H1 (cell line): ENCODE results near the gene ASXL2. TPM values are rescaled to one million over a fixed set of nuclear protein-coding genes. Genes with fewer than 3 reads are reported as not detected.

Experiments
- CTCF ChIA-PET: fragments of 300-600 bp; sonication (Branson Sonifier 250); formaldehyde crosslinking; loops from one replicate; lab custom pipeline; 2021; ENCODE audit not compliant: partially characterized antibody; lab: Charles Lee
- POLR2A ChIA-PET: fragments of 300-600 bp; sonication (Branson Sonifier 250); formaldehyde crosslinking; loops from one replicate; lab custom pipeline; 2021; ENCODE audit warnings: inconsistent platforms; ENCODE audit not compliant: partially characterized antibody; lab: Charles Lee
- DNase-seq, 2 experiments: peaks; one replicate each; pipeline versions ENCODE4 v3.0.0 to v3.0.0-alpha.2; 2010 to 2022; ENCODE audit warnings: low spot score in 2 of 2, low read depth in 1 of 2, mixed read lengths in 1 of 2
- FAIRE-seq: peaks from 2 replicates; lab custom pipeline; 2011; peaks lifted over from hg19 to GRCh38; lab: Jason Lieb, UNC
- H2AFZ ChIP-seq: 2 replicates; pipeline ENCODE4 v1.8.1; 2012; ENCODE audit warnings: low read length, inconsistent platforms
- H2AK5ac ChIP-seq: 2 replicates; pipeline ENCODE4 v1.6.1; 2013; ENCODE audit warnings: low read depth, low read length
- H2BK120ac ChIP-seq: replicated peaks from 2 replicates; pipeline ENCODE3; 2013; ENCODE audit warnings: low read depth, low read length, inconsistent platforms
- H2BK12ac ChIP-seq: 2 replicates; pipeline ENCODE4 v1.6.1; 2013; ENCODE audit warnings: low read depth, low read length
- H2BK15ac ChIP-seq: 2 replicates; pipeline ENCODE4 v1.6.1; 2013; ENCODE audit warnings: low read length
- H2BK20ac ChIP-seq: 2 replicates; pipeline ENCODE4 v1.6.1; 2013; ENCODE audit warnings: low read length
- H2BK5ac ChIP-seq: 2 replicates; pipeline ENCODE4 v1.6.1; 2013; ENCODE audit warnings: low read depth, low read length
- H3K14ac ChIP-seq: 2 replicates; pipeline ENCODE4 v1.6.1; 2013; ENCODE audit warnings: inconsistent platforms; ENCODE audit not compliant: insufficient read length
- H3K18ac ChIP-seq: 2 replicates; pipeline ENCODE4 v1.6.1; 2013; ENCODE audit warnings: low read length; ENCODE audit errors: extremely low read depth
- H3K23ac ChIP-seq: 2 replicates; pipeline ENCODE4 v1.6.1; 2013; ENCODE audit warnings: inconsistent platforms; ENCODE audit not compliant: insufficient read length
- H3K23me2 ChIP-seq: 2 replicates; pipeline ENCODE4 v1.6.1; 2013; ENCODE audit warnings: low read depth, low read length
- H3K27ac ChIP-seq: 2 replicates; pipeline ENCODE4 v1.6.1; 2011; ENCODE audit warnings: low read depth, low read length, inconsistent platforms
- H3K27me3 ChIP-seq, 4 experiments: replicated peaks in 1 of 4; 1 replicate in 1 of 4; 2 replicates in 3 of 4; pipeline versions ENCODE4 v1.6.1 to v1.8.1; 2011 to 2013; ENCODE audit warnings: low read length in 3 of 4, mild to moderate bottlenecking in 3 of 4, inconsistent platforms in 2 of 4, mixed read lengths in 2 of 4, moderate library complexity in 1 of 4; ENCODE audit not compliant: control insufficient read depth in 3 of 4, insufficient read depth in 3 of 4; ENCODE audit errors: extremely low read depth in 1 of 4
- H3K36me3 ChIP-seq, 4 experiments: 2 replicates each; pipeline versions ENCODE4 v1.6.1 to v1.8.1; 2011 to 2013; ENCODE audit warnings: mild to moderate bottlenecking in 4 of 4, low read length in 3 of 4, moderate library complexity in 2 of 4, control low read depth in 1 of 4, inconsistent platforms in 1 of 4; ENCODE audit not compliant: insufficient read depth in 4 of 4, control insufficient read depth in 2 of 4
- H3K4ac ChIP-seq: replicated peaks from 2 replicates; pipeline ENCODE3; 2013; ENCODE audit warnings: low read length, low read depth, mixed read lengths, inconsistent platforms; ENCODE audit not compliant: insufficient read length
- H3K4me1 ChIP-seq, 4 experiments: replicated peaks in 1 of 4; 1 replicate in 1 of 4; 2 replicates in 3 of 4; pipeline versions ENCODE4 v1.6.1 to v1.8.1; 2011 to 2013; ENCODE audit warnings: low read length in 3 of 4, inconsistent platforms in 2 of 4, mixed read lengths in 1 of 4; ENCODE audit not compliant: insufficient read depth in 4 of 4, control insufficient read depth in 3 of 4
- H3K4me2 ChIP-seq, 2 experiments: 2 replicates each; pipeline versions ENCODE4 v1.6.1 to v1.8.1; 2011 to 2013; ENCODE audit warnings: low read depth in 2 of 2, low read length in 2 of 2, control low read depth in 1 of 2, inconsistent platforms in 1 of 2, mild to moderate bottlenecking in 1 of 2; ENCODE audit not compliant: insufficient read depth in 1 of 2
- H3K4me3 ChIP-seq, 4 experiments: fragments of 200-600, 300-600 bp in 1 of 4; sonication (generic), shearing (Covaris generic), sonication (Bioruptor Twin) in 1 of 4; 2 replicates each; pipeline versions ENCODE4 v1.5.1 to v1.8.1; 2011 to 2016; ENCODE audit warnings: low read length in 4 of 4, low read depth in 3 of 4, control low read depth in 2 of 4, inconsistent platforms in 2 of 4, mild to moderate bottlenecking in 2 of 4, mixed read lengths in 1 of 4, moderate library complexity in 1 of 4; ENCODE audit not compliant: insufficient read depth in 2 of 4; ENCODE audit errors: extremely low read depth in 1 of 4
- H3K56ac ChIP-seq: replicated peaks from 2 replicates; pipeline ENCODE3; 2013; ENCODE audit warnings: low read depth, mild to moderate bottlenecking, mixed read lengths, low read length, inconsistent platforms; ENCODE audit not compliant: insufficient read length
- H3K79me1 ChIP-seq: 2 replicates; pipeline ENCODE4 v1.6.1; 2013; ENCODE audit warnings: low read depth, low read length, control low read depth
- H3K79me2 ChIP-seq, 2 experiments: 2 replicates each; pipeline versions ENCODE4 v1.6.1 to v1.8.1; 2012 to 2013; ENCODE audit warnings: low read length in 2 of 2, mild to moderate bottlenecking in 2 of 2, inconsistent platforms in 1 of 2; ENCODE audit not compliant: insufficient read depth in 2 of 2, control insufficient read depth in 1 of 2
- H3K9ac ChIP-seq, 4 experiments: replicated peaks in 1 of 4; 1 replicate in 1 of 4; 2 replicates in 3 of 4; pipeline versions ENCODE4 v1.6.1 to v1.8.1; 2011 to 2013; ENCODE audit warnings: low read depth in 3 of 4, low read length in 3 of 4, control low read depth in 2 of 4, mild to moderate bottlenecking in 2 of 4, moderate library complexity in 2 of 4, inconsistent platforms in 1 of 4; ENCODE audit errors: extremely low read depth in 1 of 4
- H3K9me3 ChIP-seq, 2 experiments: 2 replicates each; pipeline versions ENCODE4 v1.6.1 to v1.8.1; 2012 to 2013; ENCODE audit warnings: mild to moderate bottlenecking in 2 of 2, moderate library complexity in 2 of 2, control low read depth in 1 of 2, inconsistent platforms in 1 of 2, low read depth in 1 of 2, low read length in 1 of 2, mixed read lengths in 1 of 2; ENCODE audit not compliant: insufficient read depth in 2 of 2
- H4K20me1 ChIP-seq, 2 experiments: replicated peaks in 1 of 2; 2 replicates each; pipeline versions ENCODE3 to v1.8.1; 2011 to 2013; ENCODE audit warnings: inconsistent platforms in 2 of 2, low read length in 2 of 2, mild to moderate bottlenecking in 1 of 2; ENCODE audit not compliant: insufficient read depth in 2 of 2, control insufficient read depth in 1 of 2
- H4K5ac ChIP-seq: 2 replicates; pipeline ENCODE4 v1.6.1; 2013; ENCODE audit warnings: low read length, low read depth, mixed read lengths, inconsistent platforms; ENCODE audit not compliant: insufficient read length
- H4K8ac ChIP-seq: 2 replicates; pipeline ENCODE4 v1.8.0; 2013; ENCODE audit warnings: mild to moderate bottlenecking, moderate library complexity, low read length, inconsistent platforms; ENCODE audit not compliant: insufficient read depth; ENCODE audit errors: extremely low read depth
- H4K91ac ChIP-seq: replicated peaks from 2 replicates; pipeline ENCODE3; 2013; ENCODE audit warnings: low read length, mixed read lengths, inconsistent platforms; ENCODE audit not compliant: insufficient read length
- HDAC2 ChIP-seq, 2 experiments: fragments of 300-600 bp in 1 of 2; sonication (generic) in 1 of 2; IDR thresholded peaks; 2 replicates each; pipeline ENCODE4 v1.6.1; 2011 to 2012; ENCODE audit warnings: low read depth in 2 of 2, low read length in 2 of 2, mild to moderate bottlenecking in 2 of 2, moderate library complexity in 2 of 2, borderline replicate concordance in 1 of 2, inconsistent platforms in 1 of 2
- WGBS, 2 experiments: shearing (Covaris generic) in 1 of 2; methylation state at CpG; one replicate each; pipeline versions ENCODE4 v1.1.6 to v1.1.7; 2013 to 2015; ENCODE audit warnings: low lambda C conversion rate in 2 of 2, mixed read lengths in 2 of 2, inconsistent platforms in 1 of 2, low coverage in 1 of 2, missing lambda C conversion rate in 1 of 2; ENCODE audit not compliant: insufficient replicate concordance in 2 of 2, insufficient coverage in 1 of 2, insufficient read length in 1 of 2; ENCODE audit errors: extremely low coverage in 1 of 2, missing lambda C conversion rate in 1 of 2; 5-methylcytosine and 5-hydroxymethylcytosine counted together
- polyA plus RNA-seq, 7 experiments: library from polyadenylated mRNA; depleted of rRNA in 3 of 7; stranded (reverse) in 5 of 7; unstranded in 2 of 7; fragments of >200 nt in 5 of 7; fragments of 200-250 nt in 2 of 7; gene quantifications; 1 replicate in 5 of 7; 2 replicates in 1 of 7; 4 replicates in 1 of 7; pipeline versions ENCODE4 v1.2.1 to v1.2.3, GENCODE V29; 2011 to 2013; ENCODE audit warnings: missing spikeins in 2 of 7, mixed read lengths in 2 of 7
- total RNA-seq: library from RNA; stranded (reverse); fragmentation: NEBNext Ultra II Directional; extraction: Animal tissue kit (Norgen Biotek cat#: 25700); gene quantifications from 2 replicates; pipeline ENCODE4 v1.2.1, GENCODE V29; 2021

The ASXL2 gene
- total and polyA plus RNA-seq, 2 of the 8 experiments (the other 6 are each of a cell fraction or from before 2014, with no cell fraction given) = 7.2 to 41.3 TPM

- Histone ChIP-seq H3K27me3 (no peaks in the 10 kb centered on the region), H3K23ac (no peak overlapping the region), H2BK5ac (no peak overlapping the region), H4K20me1 (no peaks in the 10 kb centered on the region), H3K79me1 (no peaks in the 10 kb centered on the region), H2BK12ac (no peak overlapping the region), H3K23me2 (no peaks in the 10 kb centered on the region), H3K4me1 (no peaks in the 10 kb centered on the region), H4K91ac (no peak overlapping the region), H3K14ac (no peak overlapping the region), H4K5ac (no peak overlapping the region), H3K36me3 (no peaks in the 10 kb centered on the region), H3K18ac (no peak overlapping the region), H3K56ac (no peak overlapping the region), H3K9ac (no peak overlapping the region), H2BK120ac (no peak overlapping the region), H2AK5ac (no peak overlapping the region), H3K79me2 (no peaks in the 10 kb centered on the region), H3K4me3 (no peak overlapping the region), H4K8ac (no peak overlapping the region), H3K4ac (no peak overlapping the region), H3K4me2 (no peak overlapping the region), H2AFZ (no peak overlapping the region), H3K27ac (no peak overlapping the region), H2BK20ac (no peak overlapping the region), H3K9me3 (no peaks in the 10 kb centered on the region), H2BK15ac (no peak overlapping the region)
- TF ChIP-seq HDAC2 (IDR thresholded peaks at IDR 0.05; ENCODE audit: borderline replicate concordance in 1 of 2, low read depth in 2 of 2, low read length in 2 of 2) = no peak
- DNase-seq = no peak
- ChIA-PET CTCF (interaction anchor here (5.2 kb wide), 1 partner anchor 12 kb away, joined by 46 read pairs; no protein-coding TSS in a partner anchor), POLR2A (interaction anchor here (0.6 kb wide), 1 partner anchor 306 kb away, joined by 3 read pairs; no protein-coding TSS in a partner anchor)
- no peak for FAIRE-seq
- 86% methylated on average over 12 of the region's 12 CpGs; no CpG with 5 or more reads in 1 of the 2 experiments for WGBS, 2 experiments
These were observed 166.5 kb downstream of the ASXL2 start for GRCh38 chr2:25711675-25712354.
